ENCODE data around the gene ATL3.
"Not testable (repeated sequence)": the region's sequence is repeated elsewhere in the genome, so short reads cannot be mapped to it uniquely, and the experiment has no call there.

Gene ATL3

DNA sequence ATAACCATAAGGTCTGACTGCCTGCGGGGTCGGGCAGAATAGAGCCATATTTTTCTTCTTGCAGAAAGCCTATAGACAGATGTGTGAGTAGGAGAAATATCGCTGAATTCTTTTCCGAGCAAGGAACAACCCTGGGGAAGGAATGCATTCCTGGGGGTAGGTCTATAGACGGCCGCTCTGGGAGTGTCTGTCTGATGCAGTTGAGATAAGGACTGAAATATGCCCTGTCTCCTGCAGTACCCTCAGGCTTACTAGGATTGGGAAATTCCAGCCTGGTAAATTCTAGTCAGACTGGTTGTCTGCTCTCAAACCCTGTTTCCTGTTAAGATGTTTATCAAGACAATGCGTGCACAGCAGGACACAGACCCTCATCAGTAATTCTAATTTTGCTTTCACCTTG is 90.0 kb downstream of the ATL3 start:
- DNase-seq, result not testable (repeated sequence)

DNA sequence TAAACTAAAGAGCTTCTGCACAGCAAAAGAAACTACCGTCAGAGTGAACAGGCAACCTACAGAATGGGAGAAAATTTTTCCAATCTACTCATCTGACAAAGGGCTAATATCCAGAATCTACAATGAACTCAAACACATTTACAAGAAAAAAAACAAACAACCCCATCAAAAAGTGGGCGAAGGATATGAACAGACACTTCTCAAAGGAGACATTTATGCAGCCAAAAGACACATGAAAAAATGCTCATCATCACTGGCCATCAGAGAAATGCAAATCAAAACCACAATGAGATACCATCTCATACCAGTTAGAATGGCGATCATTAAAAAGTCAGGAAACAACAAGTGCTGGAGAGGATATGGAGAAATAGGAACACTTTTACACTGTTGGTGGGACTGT is 92.3 kb downstream of the ATL3 start:
- not testable (repeated sequence) for DNase-seq

DNA sequence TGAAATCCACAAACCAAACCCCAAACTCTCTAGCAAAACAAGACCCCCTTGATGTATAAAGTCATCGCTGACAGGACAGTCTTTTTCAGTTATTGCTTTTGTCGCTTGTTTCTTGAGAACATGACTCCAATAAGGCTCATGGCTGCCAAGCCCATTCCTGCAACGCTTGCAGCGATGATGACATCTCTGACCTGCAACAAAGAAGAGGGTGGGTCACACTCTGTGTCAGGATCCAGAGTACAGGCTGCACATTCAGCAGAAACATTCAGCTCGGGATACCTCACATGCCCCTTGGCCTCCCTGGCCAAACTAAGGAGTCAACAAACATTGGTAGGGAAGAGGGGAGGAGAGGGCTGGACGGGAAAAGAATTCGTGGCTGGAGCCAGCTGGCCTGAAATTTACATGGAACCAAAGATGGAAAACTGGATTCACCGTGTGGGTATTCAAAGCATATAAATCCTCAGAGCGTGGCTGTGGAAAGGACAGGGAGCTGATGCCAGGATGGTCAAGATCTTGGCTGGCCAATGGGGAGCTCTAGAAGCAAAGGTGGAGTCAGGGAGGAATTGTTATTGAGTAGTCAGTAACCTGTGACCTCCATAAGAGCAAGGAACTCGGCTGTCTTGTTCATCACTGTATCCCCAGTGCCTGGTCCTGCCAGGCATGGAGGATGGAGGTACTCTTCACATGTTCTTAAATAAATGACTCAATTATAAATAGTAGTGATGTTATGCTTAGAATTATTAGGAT is 96.1 kb downstream of the ATL3 start:
- no peak for DNase-seq
